GM18907 (cell line): Measurements from ENCODE around the gene FLVCR2.

Source experiments
- ATAC-seq: cut with Tn5 transposase; IDR thresholded peaks from one replicate; pipeline ENCODE4 v1.9.1; 2021; ENCODE audit warnings: mild to moderate bottlenecking, moderate library complexity; ENCODE audit not compliant: unreplicated experiment

The FLVCR2 gene

GRCh38 chr14:75553761-75554364, 24.6 kb upstream of the FLVCR2 start:
- ATAC-seq: no peak

- no peak for ATAC-seq
These were observed 23.9 kb upstream of the FLVCR2 start for GRCh38 chr14:75554482-75554881.

GRCh38 chr14:75558440-75558839, 20.0 kb upstream of the FLVCR2 start:
- ATAC-seq: no peak

GRCh38 chr14:75559045-75559444, 19.4 kb upstream of the FLVCR2 start:
- ATAC-seq: no peak

- peak; percentile 40 for ATAC-seq
These were observed 18.8 kb upstream of the FLVCR2 start for GRCh38 chr14:75559451-75560222.

- no peak for ATAC-seq
These were observed 17.4 kb upstream of the FLVCR2 start for GRCh38 chr14:75561013-75561432.

- ATAC-seq: no peak
These were observed 16.3 kb upstream of the FLVCR2 start for GRCh38 chr14:75562089-75562488.

- ATAC-seq: no peak
These were observed 15.9 kb upstream of the FLVCR2 start for GRCh38 chr14:75562489-75562888.

GRCh38 chr14:75563931-75564330, 14.5 kb upstream of the FLVCR2 start:
- ATAC-seq: no peak

GRCh38 chr14:75565056-75565455, 13.4 kb upstream of the FLVCR2 start:
- no peak for ATAC-seq

GRCh38 chr14:75566321-75566720, 12.1 kb upstream of the FLVCR2 start:
- ATAC-seq: no peak

GRCh38 chr14:75566752-75567151, 11.7 kb upstream of the FLVCR2 start:
- ATAC-seq: no peak

GRCh38 chr14:75568140-75568539, 10.3 kb upstream of the FLVCR2 start:
- ATAC-seq: no peak

GRCh38 chr14:75568791-75569190, 9.6 kb upstream of the FLVCR2 start:
- no peak for ATAC-seq

- no peak for ATAC-seq
These were observed 7.6 kb upstream of the FLVCR2 start for GRCh38 chr14:75570797-75571196.

GRCh38 chr14:75572104-75572503, 6.3 kb upstream of the FLVCR2 start:
- ATAC-seq: no peak

- ATAC-seq: no peak
These were observed 1.3 kb upstream of the FLVCR2 start for GRCh38 chr14:75577090-75577489.

- peak; percentile 85 for ATAC-seq
These were observed 705 bp upstream of the FLVCR2 start for GRCh38 chr14:75577729-75578101.

- ATAC-seq: peak; percentile 7
These were observed 442 bp downstream of the FLVCR2 start for GRCh38 chr14:75578786-75579337.

GRCh38 chr14:75579338-75579864, 981 bp downstream of the FLVCR2 start:
- ATAC-seq: no peak

- no peak for ATAC-seq
These were observed 1.5 kb downstream of the FLVCR2 start for GRCh38 chr14:75579882-75580281.

- ATAC-seq: no peak
These were observed 9.0 kb downstream of the FLVCR2 start for GRCh38 chr14:75587388-75587787.
